IPS DF 4.7 (cell line): ENCODE data around the gene RANBP17.
"Not testable (repeated sequence)": the region's sequence is repeated elsewhere in the genome, so short reads cannot be mapped to it uniquely, and the experiment has no call there.

Experiments
- DNase-seq: peaks from one replicate; pipeline ENCODE4 v3.0.0-alpha.2; 2013; ENCODE audit warnings: low spot score; ENCODE audit errors: extremely low read depth

The RANBP17 gene

DNA sequence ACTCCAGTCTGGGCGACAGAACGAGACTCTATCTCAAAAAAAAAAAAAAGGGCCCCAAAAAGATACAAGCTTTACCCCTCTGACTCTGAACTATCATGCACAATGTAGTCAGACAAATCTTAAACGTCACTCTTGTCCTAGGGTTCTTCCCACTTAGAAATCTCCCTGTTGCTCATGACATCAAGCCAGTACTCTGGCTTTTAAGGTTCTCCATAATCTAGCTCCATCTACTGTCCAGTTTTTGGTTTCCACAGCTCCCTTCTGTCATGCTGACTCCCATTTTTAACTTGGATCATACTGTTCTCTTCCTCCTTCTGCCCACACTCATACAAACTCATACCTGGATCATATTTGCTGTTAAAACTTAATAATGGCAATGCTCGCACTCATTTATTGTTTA is 290.6 kb downstream of the RANBP17 start:
- no peak for DNase-seq

GRCh38 chr5:171155621-171156020 is 293.8 kb downstream of the RANBP17 start:
- DNase-seq = no peak

DNA sequence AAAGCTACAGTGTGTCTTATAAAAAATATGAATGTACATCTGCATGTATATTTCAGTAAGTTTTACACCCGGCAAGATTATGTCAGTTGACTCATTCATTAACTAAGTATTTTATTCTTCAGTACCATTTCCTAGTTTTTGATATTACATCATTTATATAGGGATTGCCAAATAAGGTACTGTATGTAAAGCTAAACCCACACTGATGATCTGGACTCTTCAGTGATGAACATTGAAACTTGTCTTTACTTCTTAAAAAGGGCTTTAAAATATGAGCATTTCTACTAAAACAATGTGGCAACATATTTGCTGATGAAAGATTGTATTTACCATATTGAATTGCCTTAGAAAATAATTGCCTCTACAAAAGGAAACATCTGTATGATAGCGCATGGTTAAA is 295.5 kb downstream of the RANBP17 start:
- DNase-seq = no peak

DNA sequence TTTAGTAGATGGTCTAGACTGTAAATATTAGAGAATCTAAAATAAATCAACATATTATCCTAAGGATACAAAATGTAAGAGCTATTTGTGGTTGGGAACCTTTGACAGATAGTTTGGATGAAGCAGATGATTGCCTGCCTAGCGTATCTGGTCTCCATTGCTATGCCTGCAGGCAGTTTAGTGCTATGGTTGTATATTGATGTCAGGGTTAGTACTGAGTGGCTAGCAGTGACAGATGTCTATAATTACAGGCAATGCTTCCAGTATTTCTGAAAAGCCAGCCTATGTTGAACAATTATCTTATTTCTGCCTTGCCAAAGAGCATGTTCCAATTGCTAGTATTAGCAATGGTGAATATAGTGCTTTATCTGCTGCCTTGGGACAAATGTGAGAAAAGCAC is 296.0 kb downstream of the RANBP17 start:
- no peak for DNase-seq

- DNase-seq = no peak
Measured at GRCh38 chr5:171158581-171158980, 296.8 kb downstream of the RANBP17 start.

DNA sequence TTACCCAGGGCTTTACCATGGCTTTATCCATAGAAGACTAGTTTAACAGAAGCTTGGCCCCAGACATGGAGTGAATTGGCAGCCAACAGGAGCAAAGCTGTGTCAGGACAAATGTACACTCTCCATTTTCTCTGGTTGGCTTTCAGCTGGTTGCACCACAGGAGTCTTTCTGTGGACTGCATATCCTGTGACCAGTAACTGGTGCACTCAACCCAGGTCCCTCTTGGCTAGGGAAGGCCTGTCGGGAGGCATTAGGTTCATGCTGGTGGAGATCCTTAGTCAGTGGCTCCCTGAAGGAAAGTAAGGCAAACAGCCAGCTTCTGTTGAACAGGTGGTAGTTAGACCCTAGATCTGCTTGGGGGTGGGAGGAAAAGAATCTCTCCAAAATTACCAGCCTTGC is 300.3 kb downstream of the RANBP17 start:
- no peak for DNase-seq

- DNase-seq = peak; percentile 56
Measured at GRCh38 chr5:171162596-171162995, 300.8 kb downstream of the RANBP17 start.

- DNase-seq = no peak
Measured at GRCh38 chr5:171166766-171167165, 304.9 kb downstream of the RANBP17 start.

DNA sequence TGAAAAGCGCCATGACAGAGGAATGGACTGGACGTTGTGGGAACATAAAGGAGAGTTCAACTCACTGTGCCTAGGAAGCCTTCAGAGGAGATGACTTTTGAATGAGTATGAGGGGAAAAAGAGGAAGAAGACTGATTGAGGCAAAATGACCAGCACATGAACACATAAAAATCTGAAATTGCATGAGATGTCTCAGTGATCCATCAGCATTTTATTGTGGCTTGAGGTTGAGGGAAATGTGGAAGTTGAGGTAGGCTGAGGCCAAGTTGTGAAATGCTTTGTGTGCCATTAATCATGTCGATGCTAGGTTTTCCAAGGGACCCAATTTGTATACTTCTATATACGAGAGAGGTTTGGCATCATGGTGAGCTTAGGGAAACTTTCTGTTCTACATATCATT is 306.4 kb downstream of the RANBP17 start:
- no peak for DNase-seq

- DNase-seq = not testable (repeated sequence)
Measured at GRCh38 chr5:171174960-171175359, 313.1 kb downstream of the RANBP17 start.

- DNase-seq = no peak
Measured at GRCh38 chr5:171175746-171176145, 313.9 kb downstream of the RANBP17 start.

GRCh38 chr5:171178190-171178589 is 316.4 kb downstream of the RANBP17 start:
- DNase-seq = not testable (repeated sequence)

GRCh38 chr5:171188016-171188415 is 326.2 kb downstream of the RANBP17 start:
- no peak for DNase-seq

- no peak for DNase-seq
Measured at GRCh38 chr5:171189442-171189841, 327.6 kb downstream of the RANBP17 start.

GRCh38 chr5:171192111-171192510 is 330.3 kb downstream of the RANBP17 start:
- no peak for DNase-seq

GRCh38 chr5:171201310-171201709 is 339.5 kb downstream of the RANBP17 start:
- no peak for DNase-seq

DNA sequence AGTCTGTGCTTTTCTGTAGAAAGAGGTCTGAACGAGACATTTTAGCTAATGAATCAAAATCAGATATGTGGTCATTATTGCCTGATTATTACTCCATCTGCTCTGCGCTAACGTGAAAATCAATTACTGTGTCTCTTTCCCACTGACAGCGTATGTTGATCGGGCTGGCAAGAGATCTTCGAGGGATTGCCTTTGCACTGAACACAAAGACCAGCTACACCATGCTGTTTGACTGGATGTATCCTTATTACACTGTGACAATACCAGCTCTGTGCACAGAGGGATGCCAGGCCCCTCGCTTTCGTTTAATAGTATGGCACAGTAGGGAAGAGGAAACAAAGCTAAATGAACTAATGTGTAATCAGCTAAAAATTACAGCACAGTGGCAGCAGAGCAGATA is 343.6 kb downstream of the RANBP17 start:
- no peak for DNase-seq

GRCh38 chr5:171207256-171207847 is 345.5 kb downstream of the RANBP17 start:
- DNase-seq = peak; percentile 19

DNA sequence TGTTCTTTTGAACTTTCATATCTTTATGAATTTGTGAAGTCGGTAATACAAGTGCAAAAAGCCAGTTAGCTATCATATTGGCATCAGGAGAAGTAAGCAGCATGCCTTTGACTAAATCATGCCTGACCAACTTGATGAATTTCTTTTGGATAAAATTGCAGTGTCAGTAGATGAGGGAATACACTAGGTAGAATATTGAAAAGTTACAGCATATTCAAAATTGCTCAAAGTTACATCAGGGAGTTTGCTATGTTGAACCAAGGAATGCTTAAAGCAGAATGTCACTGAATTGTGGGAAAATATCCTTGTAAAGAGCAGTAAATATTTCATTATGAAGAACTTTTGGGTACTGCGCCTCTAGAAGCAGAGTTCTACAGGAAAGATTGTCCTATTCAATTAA is 360.1 kb downstream of the RANBP17 start:
- DNase-seq = no peak

GRCh38 chr5:171223927-171224326 is 362.1 kb downstream of the RANBP17 start:
- DNase-seq = no peak

- DNase-seq = no peak
Measured at GRCh38 chr5:171226096-171226754, 364.4 kb downstream of the RANBP17 start.

DNA sequence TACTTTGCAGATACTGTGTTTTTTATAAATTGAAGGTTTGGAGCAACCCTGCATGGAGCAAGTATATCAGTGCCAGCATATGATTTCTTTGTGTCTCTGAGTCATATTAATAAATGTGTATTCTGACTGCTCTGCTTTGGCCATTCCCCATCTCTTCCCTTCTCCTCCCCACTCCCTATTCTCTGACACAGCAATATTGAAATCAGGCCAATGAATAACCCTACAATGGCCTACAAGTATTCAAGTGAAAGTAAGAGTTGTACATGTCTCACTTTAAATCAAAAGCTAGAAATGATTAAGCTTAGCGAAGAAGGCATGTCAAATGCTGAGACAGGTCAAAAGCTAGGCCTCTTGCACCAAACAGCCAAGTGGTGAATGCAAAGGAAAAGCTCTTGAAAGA is 365.0 kb downstream of the RANBP17 start:
- no peak for DNase-seq

DNA sequence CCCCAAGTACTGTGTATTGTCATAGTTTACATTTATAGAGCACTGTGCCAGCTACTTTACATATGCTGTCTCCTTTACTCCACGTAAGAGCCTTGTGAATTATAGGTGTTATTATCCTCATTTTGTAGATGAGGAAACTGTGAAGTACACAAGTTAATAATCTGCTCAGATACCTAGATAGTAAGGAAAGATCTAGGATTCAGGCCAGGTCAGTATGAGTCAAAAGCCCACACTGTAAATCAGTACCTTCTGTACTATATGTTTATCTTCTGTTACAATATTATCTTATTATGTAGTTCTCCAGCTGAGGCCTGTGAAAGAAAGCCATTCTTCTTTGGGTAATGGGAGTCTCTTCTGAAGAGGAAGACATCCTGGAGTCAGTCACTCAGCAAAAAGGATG is 374.8 kb downstream of the RANBP17 start:
- no peak for DNase-seq
